Posterior cingulate gyrus (tissue), 11 donors: ENCODE data around the gene CLTCL1.

ENCODE experiments used
- DNase-seq, 10 donors: peaks; one replicate each; pipeline versions ENCODE4 v3.0.0 to v3.0.0-alpha.2; 2020 to 2021; ENCODE audit warnings: mixed read lengths in 3 of 10
- intact Hi-C: fragments of 100-400 bp; cut with DNase I; formaldehyde crosslinking; loops from one replicate; pipeline ENCODE4 v1.15.1; 2023

CLTCL1 gene

DNA sequence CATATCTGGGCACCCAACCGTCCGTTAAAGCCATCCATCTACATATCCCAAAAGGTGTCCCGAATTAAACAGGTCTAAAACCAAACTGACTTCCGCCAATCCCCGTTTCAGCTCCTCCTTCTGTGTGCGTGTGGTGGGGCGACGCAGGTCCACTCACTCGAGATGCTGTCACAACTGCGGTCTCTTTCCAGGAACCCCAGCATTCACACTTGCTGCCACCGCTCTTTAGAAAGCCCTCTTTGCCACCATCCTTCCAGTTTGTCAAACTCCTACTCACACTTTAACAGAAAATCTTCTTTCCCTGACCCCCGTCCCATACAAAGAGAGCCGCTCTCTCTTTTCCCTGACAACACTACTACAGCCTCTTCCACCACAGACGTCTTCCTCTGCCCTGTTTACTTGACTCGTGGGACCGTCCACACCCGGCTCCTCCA, 147.5 kb downstream of the CLTCL1 start:
- intact Hi-C loops, result loop anchor here (2.0 kb wide), 2 partner anchors 21 to 487 kb away; partner anchors contain the start of gene DGCR2
- no peak for DNase-seq

DNA sequence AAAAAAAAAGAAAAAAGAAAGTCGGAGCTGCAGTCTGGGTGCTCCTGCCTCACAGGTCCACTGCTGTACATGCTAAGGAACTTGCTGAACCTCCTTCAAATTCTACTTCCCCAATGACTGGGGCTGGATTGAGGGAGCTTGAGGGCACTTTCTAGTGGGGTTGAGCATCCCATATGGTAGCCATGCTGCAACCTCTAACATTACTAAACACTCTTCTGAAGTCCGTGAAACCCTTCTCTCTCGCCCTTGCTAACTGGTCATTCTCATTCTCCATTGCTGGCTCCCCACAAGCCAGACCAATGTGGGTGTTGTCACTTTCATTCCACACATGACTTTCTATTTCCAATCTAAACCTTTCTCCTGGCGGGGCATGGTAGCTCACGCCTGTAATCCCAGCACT, 148.3 kb downstream of the CLTCL1 start:
- intact Hi-C loops, result no loop called here
- no peak for DNase-seq

DNA sequence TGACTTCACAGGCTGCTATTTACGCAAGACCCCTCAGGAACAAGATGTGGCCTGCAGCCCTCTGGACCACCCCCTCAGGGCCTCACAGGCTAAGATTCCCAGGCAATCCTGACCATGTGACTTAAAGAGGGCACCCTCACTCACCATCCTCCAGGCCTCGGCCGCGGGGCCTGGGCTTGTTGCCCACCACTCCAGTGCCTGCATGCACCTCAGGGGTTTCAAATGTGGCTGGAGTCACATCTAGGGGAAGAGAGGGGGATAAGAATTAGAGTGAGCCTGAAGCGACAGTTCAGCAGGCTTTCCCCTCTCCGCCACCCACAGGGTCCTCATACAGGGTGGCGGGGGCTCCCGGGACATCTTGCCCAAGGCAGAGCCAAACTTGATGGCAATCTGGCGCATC, 149.1 kb downstream of the CLTCL1 start:
- no peak for DNase-seq
- intact Hi-C loops, result no loop called here

DNA sequence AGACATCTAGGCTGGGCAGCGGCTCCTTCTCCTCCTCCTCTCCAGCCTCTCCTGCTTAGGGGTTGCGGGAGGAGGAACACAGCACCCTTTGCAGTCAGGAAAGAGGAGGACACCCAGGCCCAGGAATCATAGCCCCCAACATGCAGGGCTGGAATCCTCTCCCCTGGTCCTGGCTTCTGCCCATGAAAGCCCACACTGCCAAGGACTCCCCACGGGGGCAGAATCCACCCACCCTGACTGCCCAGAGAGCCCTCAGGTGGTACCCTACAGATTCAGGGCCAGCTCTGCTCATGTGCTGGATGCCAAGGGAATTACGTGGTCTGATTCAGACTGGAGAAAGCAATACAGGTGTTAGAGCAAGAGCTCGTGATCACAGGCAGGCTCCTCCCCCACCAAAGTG, 151.5 kb downstream of the CLTCL1 start:
- no peak for DNase-seq
- intact Hi-C loops, result no loop called here

DNA sequence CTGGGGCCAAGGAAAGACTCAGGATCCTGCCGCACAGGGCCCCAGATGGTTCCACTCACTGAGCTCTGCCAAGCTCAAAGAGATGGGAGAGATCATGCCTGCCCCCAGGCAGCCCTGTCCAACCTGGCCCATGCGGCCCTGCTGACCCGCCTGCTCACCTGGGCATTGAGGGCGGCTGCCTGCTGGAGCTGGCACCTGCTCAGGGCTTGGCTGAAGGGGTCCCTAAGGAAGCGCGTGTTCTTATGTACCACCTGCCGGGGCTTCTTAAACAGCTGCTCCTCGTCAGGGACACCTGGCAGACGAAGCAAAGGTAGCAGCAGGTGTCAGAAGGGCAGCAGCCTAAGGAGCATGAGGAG, 152.5 kb downstream of the CLTCL1 start:
- no peak for DNase-seq
- intact Hi-C loops, result no loop called here

DNA sequence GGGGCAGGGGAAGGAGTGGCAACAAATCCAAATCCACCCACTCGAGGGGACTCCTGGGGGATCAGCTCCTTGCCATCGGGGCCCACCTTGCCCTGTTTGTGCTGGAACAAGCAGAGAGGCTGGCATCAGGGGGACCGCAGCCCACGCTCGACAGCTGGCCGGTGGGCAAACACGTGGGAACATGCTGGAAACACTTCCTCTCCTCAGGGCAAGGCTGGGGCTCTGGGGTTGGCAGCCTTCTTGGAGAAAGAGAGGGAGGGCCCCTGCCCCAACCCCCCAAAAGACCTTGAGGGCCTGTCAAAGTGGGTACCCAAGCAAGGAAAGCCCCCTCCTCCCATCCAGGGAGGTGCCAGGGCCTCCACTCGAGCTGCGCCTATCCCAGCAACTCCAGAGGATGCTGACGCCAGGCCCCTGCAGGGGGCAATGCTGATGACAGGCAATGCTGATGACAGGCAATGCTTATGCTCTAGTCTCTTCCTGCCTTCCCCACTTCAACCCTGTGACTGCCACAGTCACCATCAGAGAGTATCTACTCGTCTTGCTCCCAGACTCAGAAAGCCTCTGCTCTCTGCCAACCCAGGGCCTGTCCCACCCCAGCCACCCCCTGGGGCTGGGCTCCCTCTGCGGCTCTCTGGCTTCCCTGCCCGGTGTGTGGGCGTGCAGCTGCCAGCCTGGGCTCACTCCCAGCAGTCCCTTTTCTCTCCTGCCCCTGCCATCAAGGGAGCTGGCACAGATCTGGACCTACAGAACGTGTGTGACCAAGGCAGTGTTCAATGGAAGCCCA, 153.1 kb downstream of the CLTCL1 start:
- no peak for DNase-seq
- intact Hi-C loops, result no loop called here

DNA sequence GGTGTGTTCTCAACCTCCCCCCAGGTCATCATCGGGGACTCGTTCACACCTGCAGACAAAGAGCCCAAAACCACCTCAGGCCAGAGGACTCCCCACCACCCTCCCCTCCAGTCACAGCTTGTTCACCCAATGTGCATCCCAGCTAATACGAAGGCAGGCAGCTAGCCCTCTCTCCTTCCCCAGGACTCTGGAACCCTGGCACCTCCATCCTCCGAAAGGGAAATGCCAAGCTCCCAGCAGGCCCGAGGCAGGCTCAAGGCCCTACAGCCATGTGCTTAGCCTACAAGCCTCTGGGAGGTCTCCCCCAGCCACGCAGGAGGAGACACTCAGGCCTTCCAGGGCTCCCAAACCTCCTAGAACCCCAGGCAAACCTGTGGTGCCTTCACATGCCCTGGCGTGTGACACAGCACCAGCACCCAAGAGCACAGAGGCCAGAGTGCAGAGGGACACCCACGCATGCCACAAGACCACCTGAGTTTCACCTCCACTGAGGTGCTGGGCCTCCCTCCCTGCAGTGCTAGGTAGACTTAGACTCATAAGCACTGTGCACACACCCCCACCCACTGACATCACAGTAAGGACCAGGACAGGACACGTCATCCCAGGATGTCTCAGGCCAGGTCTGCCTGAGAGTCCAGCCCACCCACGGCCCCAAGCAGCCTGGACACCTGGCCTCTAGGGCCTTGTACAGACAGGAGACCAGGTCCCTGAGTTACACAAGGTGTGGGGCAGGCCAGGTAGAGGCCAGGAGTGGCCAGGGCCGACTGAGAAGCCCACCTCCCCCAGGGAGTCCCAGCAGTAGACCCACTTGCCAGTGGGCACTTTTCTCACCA, 153.9 kb downstream of the CLTCL1 start:
- intact Hi-C loops, result no loop called here
- DNase-seq, result no peak

DNA sequence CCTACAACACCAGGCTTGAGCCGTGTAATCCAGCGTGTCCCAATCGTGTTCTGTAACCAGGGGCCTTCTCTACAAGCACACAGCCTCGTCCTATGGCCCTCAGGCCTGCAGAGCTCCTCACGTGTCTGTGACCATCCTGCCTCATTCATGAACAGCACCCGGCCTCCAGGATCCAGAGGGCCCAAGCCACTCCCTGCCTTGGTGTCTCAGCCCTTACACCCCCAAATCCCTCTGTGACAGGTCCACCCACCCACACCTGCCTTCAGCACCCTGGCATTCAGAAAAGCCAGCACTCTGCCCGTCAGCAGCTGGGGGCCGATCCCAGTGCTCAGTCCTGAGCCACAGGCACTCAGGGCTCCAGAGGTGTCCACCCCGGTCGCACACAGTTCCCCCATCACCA, 154.6 kb downstream of the CLTCL1 start:
- intact Hi-C loops, result no loop called here
- no peak for DNase-seq

DNA sequence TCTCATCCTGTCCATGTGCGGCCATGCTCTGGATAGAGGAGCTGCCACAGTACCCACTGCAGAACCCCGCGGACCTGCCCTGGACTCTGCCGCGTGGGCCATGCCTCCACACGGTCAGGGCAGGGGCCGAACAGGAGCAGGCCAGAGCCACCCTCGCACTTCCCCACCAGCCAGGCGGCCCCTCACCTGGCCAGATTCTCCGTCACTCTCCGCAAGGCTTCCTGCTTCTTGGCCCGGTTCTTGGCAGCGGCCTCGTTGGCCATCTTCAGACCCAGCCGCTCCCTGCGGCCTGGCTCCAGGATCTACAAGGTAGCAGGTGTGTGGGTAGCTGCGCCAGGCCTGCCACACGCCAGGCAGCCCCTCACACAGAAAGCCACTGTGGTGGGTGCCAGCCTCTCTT, 156.6 kb downstream of the CLTCL1 start:
- no peak for DNase-seq
- intact Hi-C loops, result no loop called here

DNA sequence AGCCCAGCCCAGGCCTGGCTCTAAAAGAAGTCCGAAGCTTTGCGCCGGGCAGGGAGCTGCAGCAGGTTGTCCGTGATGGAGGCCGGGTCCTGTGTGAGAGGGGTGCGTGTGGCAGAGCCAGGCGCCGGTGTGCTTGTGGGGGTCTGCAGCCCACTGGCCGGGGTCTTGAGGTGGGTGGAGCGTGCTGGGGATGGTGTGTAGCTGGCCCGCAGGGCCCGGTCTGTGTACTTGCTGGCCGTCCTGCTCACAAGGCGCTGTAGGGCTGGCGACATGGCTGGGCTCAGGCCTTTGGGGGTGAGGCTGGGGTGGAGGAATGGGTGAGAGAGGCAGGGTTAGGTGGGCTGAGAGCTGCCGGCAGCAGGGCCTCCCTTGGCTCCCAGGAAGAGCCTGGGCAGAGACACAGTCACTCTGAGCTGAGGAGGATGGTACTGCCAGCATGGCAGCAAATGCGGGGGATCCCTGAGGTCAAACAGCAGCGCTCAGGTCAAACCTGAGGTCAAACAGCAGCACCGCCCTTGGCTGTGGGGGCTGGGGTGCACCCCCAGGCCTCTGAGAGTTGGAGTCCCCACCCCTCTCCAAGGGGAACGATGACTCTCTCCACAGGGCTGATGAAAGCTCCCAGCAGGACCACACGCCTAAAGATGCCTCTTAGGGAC, 157.2 kb downstream of the CLTCL1 start:
- no peak for DNase-seq
- intact Hi-C loops, result no loop called here

DNA sequence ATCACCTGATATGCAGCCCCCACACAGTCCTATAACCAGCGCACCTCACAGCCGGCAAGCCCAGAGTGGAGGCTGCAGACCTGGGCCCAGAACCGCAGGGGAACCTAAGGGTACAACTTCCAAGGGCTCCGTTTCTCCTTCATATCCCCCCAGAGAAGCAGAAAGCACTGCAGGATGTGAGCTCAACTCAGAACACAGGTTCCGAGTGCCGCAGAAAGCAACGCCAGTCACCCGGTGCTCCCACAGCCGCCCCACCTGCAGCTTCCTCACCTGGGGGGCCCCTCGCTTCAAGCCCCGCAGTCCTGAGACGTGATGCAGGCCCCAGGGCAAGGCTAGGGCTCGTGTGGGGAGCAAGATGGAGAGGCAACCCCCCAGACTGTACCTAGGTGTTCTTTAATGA, 158.0 kb downstream of the CLTCL1 start:
- intact Hi-C loops, result no loop called here

DNA sequence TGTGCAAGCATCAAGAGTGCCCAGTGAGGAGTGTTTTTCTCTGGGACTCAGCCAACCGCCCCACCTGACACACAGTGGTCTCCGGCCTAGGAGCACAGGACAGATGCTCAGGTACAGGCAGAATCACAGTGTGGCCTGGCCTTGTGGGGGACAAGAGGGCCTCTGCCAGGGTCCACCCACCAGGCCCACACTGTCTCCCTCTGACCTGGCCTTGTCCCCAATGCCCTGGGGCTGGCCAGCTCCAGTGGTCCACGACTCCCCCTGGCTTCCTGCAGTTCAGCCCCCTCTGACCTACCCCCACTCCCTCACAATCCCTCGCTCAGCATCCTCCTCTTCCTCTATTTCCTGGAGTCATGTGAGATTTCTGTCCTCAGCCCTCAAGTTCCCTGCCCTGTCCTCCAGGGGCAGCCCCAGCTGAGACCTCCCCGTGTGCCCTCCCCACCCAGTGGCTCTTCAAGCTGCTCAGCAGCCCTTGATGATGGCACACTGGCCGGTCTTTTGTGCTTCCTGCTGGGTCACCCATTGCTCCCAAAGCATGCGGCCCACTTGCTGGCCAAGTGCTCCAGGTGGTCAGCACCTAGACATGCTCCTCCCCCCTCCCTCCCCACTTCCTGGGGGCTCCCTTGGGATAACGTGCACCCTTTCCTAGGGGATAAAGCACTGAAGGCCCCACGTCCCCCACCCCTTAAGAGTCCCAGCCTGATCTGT, 158.7 kb downstream of the CLTCL1 start:
- DNase-seq, result no peak
- intact Hi-C loops, result no loop called here

More for the DNA sequence above, 158.0 kb downstream of the CLTCL1 start:
- no peak for DNase-seq

DNA sequence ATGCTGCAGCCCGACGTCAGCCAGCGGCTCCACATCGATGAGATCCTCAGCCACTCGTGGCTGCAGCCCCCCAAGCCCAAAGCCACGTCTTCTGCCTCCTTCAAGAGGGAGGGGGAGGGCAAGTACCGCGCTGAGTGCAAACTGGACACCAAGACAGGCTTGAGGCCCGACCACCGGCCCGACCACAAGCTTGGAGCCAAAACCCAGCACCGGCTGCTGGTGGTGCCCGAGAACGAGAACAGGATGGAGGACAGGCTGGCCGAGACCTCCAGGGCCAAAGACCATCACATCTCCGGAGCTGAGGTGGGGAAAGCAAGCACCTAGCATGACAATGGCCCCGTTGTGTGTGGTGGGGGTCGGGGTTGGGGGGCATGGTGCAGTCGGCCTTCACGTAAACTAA, 159.4 kb downstream of the CLTCL1 start:
- intact Hi-C loops, result no loop called here
- DNase-seq, result no peak

DNA sequence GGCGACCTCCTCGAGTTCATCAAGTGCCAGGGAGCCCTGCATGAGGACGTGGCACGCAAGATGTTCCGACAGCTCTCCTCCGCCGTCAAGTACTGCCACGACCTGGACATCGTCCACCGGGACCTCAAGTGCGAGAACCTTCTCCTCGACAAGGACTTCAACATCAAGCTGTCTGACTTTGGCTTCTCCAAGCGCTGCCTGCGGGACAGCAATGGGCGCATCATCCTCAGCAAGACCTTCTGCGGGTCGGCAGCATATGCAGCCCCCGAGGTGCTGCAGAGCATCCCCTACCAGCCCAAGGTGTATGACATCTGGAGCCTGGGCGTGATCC, 159.9 kb downstream of the CLTCL1 start:
- DNase-seq, result no peak
- intact Hi-C loops, result no loop called here

DNA sequence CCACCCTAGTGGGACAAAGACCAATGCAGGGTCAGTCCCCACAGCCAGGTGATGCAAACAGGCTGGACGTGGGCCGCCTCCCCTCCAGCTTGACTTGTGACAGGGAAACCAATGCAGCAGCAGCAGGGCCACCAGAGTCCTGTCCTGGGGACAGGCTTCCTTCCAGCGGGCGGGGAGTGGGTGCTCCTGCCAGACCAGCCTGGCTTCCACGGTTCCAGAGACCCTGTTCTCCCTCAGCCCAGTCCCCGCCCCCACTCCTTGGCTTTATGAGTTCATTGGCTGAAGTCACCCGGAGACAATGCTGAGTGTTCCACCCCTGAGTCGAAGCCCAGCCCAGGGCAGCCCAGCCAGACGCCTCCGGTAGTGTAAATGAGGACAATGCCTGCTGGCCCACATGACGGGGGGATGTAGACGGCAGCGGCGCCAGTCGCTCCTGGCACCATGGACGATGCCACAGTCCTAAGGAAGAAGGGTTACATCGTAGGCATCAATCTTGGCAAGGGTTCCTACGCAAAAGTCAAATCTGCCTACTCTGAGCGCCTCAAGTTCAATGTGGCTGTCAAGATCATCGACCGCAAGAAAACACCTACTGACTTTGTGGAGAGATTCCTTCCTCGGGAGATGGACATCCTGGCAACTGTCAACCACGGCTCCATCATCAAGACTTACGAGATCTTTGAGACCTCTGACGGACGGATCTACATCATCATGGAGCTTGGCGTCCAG, 160.4 kb downstream of the CLTCL1 start, which contains the start of gene TSSK2:
Gene TSSK2 (plus strand): TSS at position 350 of the 726 bp plus-strand sequence. CDS start 92 bp downstream, at position 442.
- intact Hi-C loops, result no loop called here
- peak in 1 of 10 donors; percentile 74 for DNase-seq

DNA sequence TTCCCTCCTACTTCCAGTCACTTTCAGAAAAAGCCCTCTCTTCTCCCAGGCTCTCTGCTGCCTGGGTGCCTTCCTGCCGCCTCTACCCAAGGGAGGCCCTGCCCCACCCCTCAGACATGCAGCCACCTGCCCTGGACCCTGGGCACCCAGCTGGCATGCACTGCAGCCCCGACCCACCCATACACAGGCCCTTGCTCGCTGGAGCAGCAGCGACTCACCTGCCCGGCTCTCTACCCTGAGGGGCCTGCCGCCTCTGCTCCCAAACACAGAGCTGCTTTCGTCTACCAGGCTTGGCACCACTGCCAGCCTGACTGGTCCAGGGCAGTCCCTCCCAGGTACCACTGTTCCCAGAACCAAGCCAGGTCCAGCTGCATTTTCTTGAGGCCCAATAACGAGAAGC, 161.6 kb downstream of the CLTCL1 start:
- DNase-seq, result no peak
- intact Hi-C loops, result no loop called here
